ENCODE results near the gene IFNK. TPM values are rescaled to one million over a fixed set of nuclear protein-coding genes. Genes with fewer than 3 reads are reported as not detected.

The IFNK gene
- total and polyA plus RNA-seq, 2 donors (not counting 1 experiment from before 2014, with no cell fraction given), result not detected

- no peaks in the 10 kb centered on the region for H3K27me3 ChIP-seq (ENCODE audit: control insufficient read depth, insufficient read depth, low read length)
- no peak overlapping the region for H2AFZ ChIP-seq (ENCODE audit: low read length)
- no peak overlapping the region for H3K27ac ChIP-seq (ENCODE audit: insufficient read depth, low read length)
- H3K9me3 ChIP-seq (ENCODE audit: control insufficient read depth, insufficient read depth, low read depth, low read length), result no peaks in the 10 kb centered on the region
- no peak for TF ChIP-seq CTCF (conservative IDR thresholded peaks at IDR 0.05 in 1 of 2, IDR thresholded peaks at IDR 0.05 in 1 of 2; ENCODE audit: low read depth in 1 of 2, low read length in 2 of 2)
- no peak for TF ChIP-seq EZH2 (IDR thresholded peaks at IDR 0.05; ENCODE audit: low read length, missing control alignments)
- H3K4me1 ChIP-seq (ENCODE audit: control insufficient read depth, extremely low read depth, insufficient read depth, low read length), result no peaks in the 10 kb centered on the region
- H4K20me1 ChIP-seq (ENCODE audit: control insufficient read depth, extremely low read depth, insufficient read depth, low read length), result no peaks in the 10 kb centered on the region
- no peak overlapping the region for H3K4me3 ChIP-seq (replicated peaks in 1 of 4; ENCODE audit: control extremely low read depth in 1 of 4, insufficient read depth in 1 of 4, low read depth in 3 of 4, low read length in 4 of 4)
- no peak for DNase-seq (ENCODE audit: low read depth in 2 of 2)
- H3K4me2 ChIP-seq (ENCODE audit: extremely low read depth, insufficient read depth, low read length), result no peak overlapping the region
- H3K36me3 ChIP-seq (ENCODE audit: control insufficient read depth, insufficient read depth, low read length), result no peaks in the 10 kb centered on the region
- H3K9ac ChIP-seq (ENCODE audit: insufficient read depth, low read length), result no peak overlapping the region
- no peaks in the 10 kb centered on the region for H3K79me2 ChIP-seq (ENCODE audit: control insufficient read depth, insufficient read depth, low read length)
These were observed 47.1 kb upstream of the IFNK start for GRCh38 chr9:27476870-27477515.

GRCh38 chr9:27478322-27478721, 45.8 kb upstream of the IFNK start:
- Histone ChIP-seq H3K9ac (ENCODE audit: insufficient read depth, low read length) (no peak overlapping the region), H4K20me1 (ENCODE audit: control insufficient read depth, extremely low read depth, insufficient read depth, low read length) (no peaks in the 10 kb centered on the region), H3K27ac (ENCODE audit: insufficient read depth, low read length) (no peak overlapping the region), H3K4me3 (replicated peaks in 1 of 4; ENCODE audit: control extremely low read depth in 1 of 4, insufficient read depth in 1 of 4, low read depth in 3 of 4, low read length in 4 of 4) (no peak overlapping the region), H3K9me3 (ENCODE audit: control insufficient read depth, insufficient read depth, low read depth, low read length) (no peaks in the 10 kb centered on the region), H3K79me2 (ENCODE audit: control insufficient read depth, insufficient read depth, low read length) (no peaks in the 10 kb centered on the region), H3K27me3 (ENCODE audit: control insufficient read depth, insufficient read depth, low read length) (no peaks in the 10 kb centered on the region), H3K36me3 (ENCODE audit: control insufficient read depth, insufficient read depth, low read length) (no peaks in the 10 kb centered on the region), H2AFZ (ENCODE audit: low read length) (no peak overlapping the region), H3K4me1 (ENCODE audit: control insufficient read depth, extremely low read depth, insufficient read depth, low read length) (no peaks in the 10 kb centered on the region), H3K4me2 (ENCODE audit: extremely low read depth, insufficient read depth, low read length) (no peak overlapping the region)
- no peak for DNase-seq (ENCODE audit: low read depth in 2 of 2)
- no peak for TF ChIP-seq EZH2 (IDR thresholded peaks at IDR 0.05; ENCODE audit: low read length, missing control alignments)
- no peak for TF ChIP-seq CTCF (conservative IDR thresholded peaks at IDR 0.05 in 1 of 2, IDR thresholded peaks at IDR 0.05 in 1 of 2; ENCODE audit: low read depth in 1 of 2, low read length in 2 of 2)

GRCh38 chr9:27482709-27483108, 41.4 kb upstream of the IFNK start:
- DNase-seq (ENCODE audit: low read depth in 2 of 2), result no peak

More at GRCh38 chr9:27482709-27483108, 41.4 kb upstream of the IFNK start:
- Histone ChIP-seq H3K4me2 (ENCODE audit: extremely low read depth, insufficient read depth, low read length) (no peak overlapping the region), H3K27me3 (ENCODE audit: control insufficient read depth, insufficient read depth, low read length) (no peaks in the 10 kb centered on the region), H4K20me1 (ENCODE audit: control insufficient read depth, extremely low read depth, insufficient read depth, low read length) (no peaks in the 10 kb centered on the region), H3K4me1 (ENCODE audit: control insufficient read depth, extremely low read depth, insufficient read depth, low read length) (no peaks in the 10 kb centered on the region), H3K36me3 (ENCODE audit: control insufficient read depth, insufficient read depth, low read length) (no peaks in the 10 kb centered on the region), H3K27ac (ENCODE audit: insufficient read depth, low read length) (no peak overlapping the region), H3K9ac (ENCODE audit: insufficient read depth, low read length) (no peak overlapping the region), H3K9me3 (ENCODE audit: control insufficient read depth, insufficient read depth, low read depth, low read length) (no peaks in the 10 kb centered on the region), H2AFZ (ENCODE audit: low read length) (no peak overlapping the region), H3K4me3 (replicated peaks in 1 of 4; ENCODE audit: control extremely low read depth in 1 of 4, insufficient read depth in 1 of 4, low read depth in 3 of 4, low read length in 4 of 4) (no peak overlapping the region), H3K79me2 (ENCODE audit: control insufficient read depth, insufficient read depth, low read length) (no peaks in the 10 kb centered on the region)
- no peak for TF ChIP-seq CTCF (conservative IDR thresholded peaks at IDR 0.05 in 1 of 2, IDR thresholded peaks at IDR 0.05 in 1 of 2; ENCODE audit: low read depth in 1 of 2, low read length in 2 of 2)
- no peak for TF ChIP-seq EZH2 (IDR thresholded peaks at IDR 0.05; ENCODE audit: low read length, missing control alignments)
